Daoy (cell line): ENCODE data around the gene SOX1. TPM values are rescaled to one million over a fixed set of nuclear protein-coding genes. Genes with fewer than 3 reads are reported as not detected.

Experiments used
- DNase-seq: peaks from one replicate; pipeline ENCODE4 v3.0.0-alpha.2; 2015; ENCODE audit warnings: low read depth
- total RNA-seq: library from RNA; depleted of rRNA; stranded (reverse); fragments of >200 nt; shearing (Covaris generic); gene quantifications from 2 replicates; pipeline ENCODE4 v1.2.3, GENCODE V29; 2014

Gene SOX1
- total RNA-seq, 1 experiment from 2014 or later, result 0.57 TPM

- no peak for DNase-seq
Observed at GRCh38 chr13:112106478-112107141, 39.7 kb downstream of the SOX1 start.

GRCh38 chr13:112107289-112107688, 40.3 kb downstream of the SOX1 start:
- DNase-seq, result no peak

DNA sequence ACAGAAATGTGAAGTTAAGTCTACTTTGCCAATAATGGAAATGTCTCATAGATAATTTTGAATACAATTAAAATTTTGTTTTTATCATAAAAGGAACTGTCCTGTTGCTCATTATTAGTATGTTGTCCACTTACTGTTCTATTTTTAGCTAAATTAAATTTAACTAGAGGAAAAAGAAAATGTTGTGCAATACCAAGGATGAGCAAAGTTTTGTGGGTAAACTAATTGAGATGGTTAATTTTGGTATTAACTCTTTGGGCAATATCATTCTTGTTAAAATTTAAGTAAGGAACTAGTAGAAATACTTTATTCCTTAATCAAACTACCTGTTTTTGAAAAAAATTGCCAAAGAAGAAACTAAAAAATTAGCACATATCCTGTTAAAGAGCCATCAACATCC, 43.5 kb downstream of the SOX1 start:
- DNase-seq, result no peak

GRCh38 chr13:112111239-112111857, 44.4 kb downstream of the SOX1 start:
- DNase-seq, result no peak

GRCh38 chr13:112112534-112113276, 45.8 kb downstream of the SOX1 start:
- no peak for DNase-seq

- DNase-seq, result no peak
Observed at GRCh38 chr13:112113348-112113747, 46.4 kb downstream of the SOX1 start.

DNA sequence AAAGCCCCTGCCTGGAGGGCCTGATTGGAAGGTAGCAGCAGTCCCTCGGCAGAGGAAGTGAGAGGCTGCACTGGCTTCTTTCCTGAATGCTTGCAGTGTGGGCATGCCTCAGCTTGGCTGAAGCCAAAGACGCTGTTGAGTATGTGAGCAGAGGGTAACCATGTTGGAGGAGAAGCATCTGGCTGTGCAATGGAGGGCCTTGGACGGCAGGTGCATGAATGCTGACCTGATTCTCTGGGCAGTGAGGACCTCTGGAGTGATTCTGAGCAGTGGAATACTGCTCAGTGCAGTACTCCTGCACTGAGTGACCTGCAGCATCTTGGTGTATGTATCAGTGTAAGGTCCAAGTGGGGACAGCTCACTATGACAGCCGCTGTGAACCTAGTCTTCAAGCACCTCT, 46.9 kb downstream of the SOX1 start:
- DNase-seq, result no peak

DNA sequence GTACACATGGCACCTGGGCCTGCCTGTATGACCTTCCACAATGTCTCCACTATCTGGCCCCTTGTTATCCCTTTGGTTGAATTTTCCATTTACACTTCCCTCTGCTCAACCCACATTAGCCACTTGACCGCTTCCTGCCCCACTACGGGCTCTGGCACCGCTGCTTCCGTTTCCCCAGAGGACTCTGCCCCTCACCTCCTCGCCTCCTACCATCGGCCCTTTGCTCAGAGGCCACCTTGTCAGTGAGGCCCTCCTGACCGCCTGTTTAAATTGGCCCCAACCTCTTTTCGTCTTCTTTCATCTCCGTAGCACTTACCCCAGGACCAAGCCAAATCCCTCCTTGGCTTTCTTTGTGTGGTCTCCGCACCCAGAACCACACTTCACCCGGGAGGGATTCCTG, 47.4 kb downstream of the SOX1 start:
- no peak for DNase-seq

DNA sequence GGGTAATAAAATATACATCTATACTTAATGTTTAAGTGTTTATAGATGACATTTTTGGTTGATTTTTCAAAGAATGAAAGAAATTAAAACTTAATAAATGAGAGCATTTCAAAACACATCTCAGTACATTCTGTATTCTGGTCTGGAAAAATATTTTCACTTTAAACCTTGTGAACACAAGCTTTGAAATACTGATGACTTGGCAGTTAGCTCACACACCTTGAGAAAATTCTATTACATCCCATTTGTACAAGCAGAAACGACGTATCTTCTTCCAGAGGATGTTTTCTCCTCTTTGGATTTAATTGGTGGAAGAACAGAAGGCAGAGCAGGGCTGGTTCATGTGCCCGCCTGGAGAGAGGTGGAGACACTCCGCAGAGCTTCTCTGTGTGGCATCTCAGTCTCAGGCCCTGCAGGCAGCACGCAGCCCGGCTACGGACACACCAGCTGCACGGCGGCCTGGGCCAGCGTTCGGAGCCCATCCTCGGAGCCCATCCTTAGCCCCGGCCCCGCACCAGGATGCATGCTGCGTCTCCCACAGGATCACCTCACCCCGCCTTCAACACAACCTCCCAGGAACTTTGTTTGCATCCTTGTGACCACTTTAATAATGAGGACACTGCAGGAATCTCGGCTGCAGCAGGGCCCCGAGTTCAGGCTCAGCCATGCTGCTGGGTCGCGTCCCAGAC, 48.6 kb downstream of the SOX1 start:
- DNase-seq, result no peak

DNA sequence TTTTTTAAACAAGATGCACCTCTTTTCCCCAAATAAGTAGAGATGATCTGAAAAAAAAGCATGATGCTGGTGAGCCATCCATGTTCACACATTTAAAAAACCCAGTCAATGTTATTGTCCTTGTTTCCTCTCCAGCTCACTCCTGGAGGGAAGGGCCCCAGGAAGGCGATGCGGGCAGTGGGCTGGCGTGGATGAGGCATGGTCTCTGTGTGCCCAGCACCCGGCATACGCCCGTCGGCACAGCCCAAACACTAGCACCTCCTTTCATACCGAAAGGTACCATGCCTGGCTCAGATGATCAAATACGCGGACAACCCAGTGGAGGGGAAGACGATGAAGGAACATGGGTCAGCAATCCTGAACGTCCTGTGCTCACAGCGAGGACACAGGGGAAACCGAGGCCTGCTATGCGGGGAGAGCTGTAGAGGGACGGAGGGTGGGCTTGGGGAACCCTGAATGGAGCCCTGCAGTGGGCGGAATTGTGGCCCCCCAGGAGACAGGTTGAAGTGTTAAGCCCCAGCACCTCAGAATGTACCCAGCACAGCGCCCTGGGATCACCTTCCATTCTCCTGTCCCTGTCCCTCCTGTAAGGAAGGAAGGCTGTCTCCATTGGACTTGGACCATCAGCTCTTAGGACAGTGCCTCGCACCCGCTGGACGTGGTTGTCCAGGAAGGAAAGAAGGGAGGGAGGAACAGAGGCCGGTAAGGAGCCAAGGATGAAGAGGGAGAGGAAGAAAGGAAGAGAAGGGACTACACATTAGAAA, 49.4 kb downstream of the SOX1 start:
- DNase-seq, result no peak

- no peak for DNase-seq
Observed at GRCh38 chr13:112117258-112117954, 50.5 kb downstream of the SOX1 start.

- DNase-seq, result no peak
Observed at GRCh38 chr13:112117955-112118302, 51.0 kb downstream of the SOX1 start.

GRCh38 chr13:112118451-112119064, 51.6 kb downstream of the SOX1 start:
- no peak for DNase-seq

- no peak for DNase-seq
Observed at GRCh38 chr13:112119192-112120030, 52.5 kb downstream of the SOX1 start.

DNA sequence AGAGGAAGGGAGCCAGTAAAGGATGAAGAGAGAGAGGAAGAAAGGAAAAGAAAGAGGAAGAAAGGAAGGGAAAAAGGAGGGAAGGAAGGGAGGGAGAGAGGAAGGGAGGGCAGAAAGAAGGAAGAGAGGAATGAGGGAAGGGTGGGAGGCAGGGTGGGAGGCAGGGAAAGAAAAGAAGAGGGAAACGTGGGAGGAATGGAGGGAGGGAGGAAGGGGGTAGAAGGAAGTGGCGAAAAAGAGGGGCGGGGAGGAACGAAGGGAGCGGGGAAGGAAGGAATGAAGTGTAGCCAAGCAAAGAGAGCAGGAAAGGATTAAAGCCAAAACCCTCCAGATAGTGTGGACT, 53.1 kb downstream of the SOX1 start:
- no peak for DNase-seq
